NK-92 (cell line): ENCODE results near the gene ST7.

Experiments
- DNase-seq: peaks from one replicate; lab custom pipeline; 2025; ENCODE audit not compliant: unreplicated experiment; lab: John Stamatoyannopoulos, UW

The ST7 gene

GRCh38 chr7:117008118-117008885, 55.0 kb downstream of the ST7 start:
- no peak for DNase-seq

- no peak for DNase-seq
Observed at GRCh38 chr7:117008886-117009531, 55.7 kb downstream of the ST7 start.

GRCh38 chr7:117009705-117010361, 56.5 kb downstream of the ST7 start:
- DNase-seq: no peak

DNA sequence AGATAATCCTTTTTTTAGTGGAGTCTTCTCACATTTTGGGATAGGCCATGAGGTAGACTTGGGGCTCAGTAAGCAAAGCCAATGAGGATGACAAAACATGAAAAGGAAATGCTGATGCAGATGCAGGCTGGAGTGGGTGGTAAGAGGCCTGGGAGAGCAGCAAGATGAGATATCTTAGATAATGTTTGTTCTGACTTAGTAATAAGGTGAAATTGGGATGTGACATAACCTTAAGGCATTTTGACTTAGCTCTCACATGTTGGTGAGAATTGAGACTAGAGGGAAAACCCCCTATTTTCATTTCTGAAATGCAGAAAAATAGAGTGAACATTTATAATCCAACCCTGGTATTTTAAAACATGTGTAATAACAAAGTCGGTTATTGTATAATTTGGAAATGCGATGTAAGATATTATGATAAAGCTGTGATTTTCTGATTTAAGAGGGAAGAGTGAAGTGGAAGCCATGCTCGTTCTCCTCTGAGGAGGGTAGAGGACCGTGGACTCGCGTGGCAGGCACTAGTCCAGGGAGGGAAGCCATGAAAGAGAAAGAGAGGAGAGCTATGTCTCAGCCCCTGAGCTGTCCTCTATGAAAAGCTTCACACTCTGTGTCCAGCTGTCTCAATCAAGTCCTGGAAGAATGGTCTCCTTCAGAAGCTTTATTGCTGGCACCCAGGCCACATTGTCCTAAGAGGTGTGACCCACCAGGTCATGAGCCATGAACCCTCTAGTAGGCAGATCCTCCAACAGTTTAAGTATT, 57.3 kb downstream of the ST7 start:
- DNase-seq: no peak

- no peak for DNase-seq
Observed at GRCh38 chr7:117011419-117012260, 58.3 kb downstream of the ST7 start.

DNA sequence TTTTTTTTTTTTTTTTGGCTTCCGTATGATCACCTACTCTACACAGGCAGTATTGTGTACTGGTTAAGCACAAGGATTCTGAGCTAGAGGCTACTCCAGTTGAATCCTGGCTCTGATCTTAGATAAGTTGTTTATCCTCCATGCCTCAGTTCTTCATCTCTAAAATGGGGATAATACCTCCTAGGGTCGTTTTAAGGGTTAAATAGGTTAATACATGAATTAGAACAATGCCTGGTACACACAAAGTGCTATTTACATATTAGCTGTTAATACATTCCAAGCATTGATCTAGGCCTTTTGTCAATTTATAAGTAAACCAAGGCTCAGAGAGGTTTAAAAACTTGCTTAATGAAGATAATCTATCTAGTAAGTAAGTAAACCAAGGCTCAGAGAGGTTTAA, 59.0 kb downstream of the ST7 start:
- DNase-seq: no peak

DNA sequence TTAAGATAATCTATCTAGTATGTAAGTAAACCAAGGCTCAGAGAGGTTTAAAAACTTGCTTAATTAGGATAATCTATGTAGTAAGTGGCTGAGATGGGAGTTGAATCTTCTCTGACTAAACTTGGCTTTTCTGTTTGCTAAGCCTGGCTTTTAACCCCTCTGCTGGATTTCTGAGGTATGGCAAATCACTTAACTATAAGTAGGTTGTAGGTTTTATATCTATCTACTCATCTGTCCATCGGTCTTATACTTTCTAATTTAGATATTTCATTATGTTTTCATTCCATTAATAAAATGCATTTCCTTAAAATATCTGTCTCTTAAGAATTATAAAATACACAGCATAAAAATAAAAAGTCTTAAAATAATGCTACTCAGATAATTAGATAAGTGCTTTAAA, 59.4 kb downstream of the ST7 start:
- no peak for DNase-seq

GRCh38 chr7:117014099-117014656, 60.9 kb downstream of the ST7 start:
- no peak for DNase-seq

- DNase-seq: no peak
Observed at GRCh38 chr7:117014673-117015133, 61.4 kb downstream of the ST7 start.

DNA sequence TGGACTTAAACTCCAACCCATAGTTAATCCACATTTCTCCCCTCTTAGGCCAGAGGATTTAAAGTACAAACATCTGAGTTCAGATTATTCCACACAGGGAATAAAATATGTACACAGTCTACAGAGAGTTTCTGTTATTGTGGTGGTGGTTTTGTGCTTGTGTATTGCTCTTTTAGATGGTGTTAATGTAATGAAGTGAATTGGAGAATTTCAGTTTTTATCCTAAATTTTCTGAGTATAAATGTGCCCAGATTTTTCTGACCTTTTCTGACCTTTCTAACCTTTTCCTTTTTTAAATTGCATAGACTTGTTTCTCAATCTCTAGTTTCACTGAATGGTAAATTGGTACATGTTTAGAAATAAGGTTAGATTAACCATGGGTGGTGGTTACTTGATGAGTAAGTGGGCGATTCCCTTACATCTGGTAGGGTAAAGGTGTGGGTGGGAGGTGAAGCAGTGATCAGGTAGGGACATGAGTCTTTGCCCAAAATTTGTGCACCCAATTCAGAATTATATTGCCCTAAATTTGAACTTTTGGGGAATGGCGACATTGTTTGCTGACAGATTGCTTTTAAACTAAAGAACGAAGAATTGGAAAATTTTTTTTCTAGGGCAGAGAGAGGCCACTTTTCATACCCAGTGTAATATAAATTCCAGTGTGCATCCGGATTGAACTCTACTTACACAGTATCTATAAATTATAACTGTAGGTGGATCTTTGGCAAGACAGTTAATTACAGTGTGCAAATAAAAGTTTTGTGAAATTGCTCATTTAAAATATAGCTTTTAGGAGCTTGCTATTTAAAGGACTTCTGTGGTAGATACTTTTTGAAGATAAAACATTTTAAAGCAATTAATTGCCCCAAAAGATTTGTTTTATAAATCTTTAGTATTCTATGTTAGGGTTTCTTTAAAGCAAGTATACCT, 62.2 kb downstream of the ST7 start:
- no peak for DNase-seq

GRCh38 chr7:117017017-117017451, 63.7 kb downstream of the ST7 start:
- DNase-seq: no peak

- no peak for DNase-seq
Observed at GRCh38 chr7:117017702-117018266, 64.5 kb downstream of the ST7 start.

GRCh38 chr7:117018713-117019112, 65.4 kb downstream of the ST7 start:
- no peak for DNase-seq

DNA sequence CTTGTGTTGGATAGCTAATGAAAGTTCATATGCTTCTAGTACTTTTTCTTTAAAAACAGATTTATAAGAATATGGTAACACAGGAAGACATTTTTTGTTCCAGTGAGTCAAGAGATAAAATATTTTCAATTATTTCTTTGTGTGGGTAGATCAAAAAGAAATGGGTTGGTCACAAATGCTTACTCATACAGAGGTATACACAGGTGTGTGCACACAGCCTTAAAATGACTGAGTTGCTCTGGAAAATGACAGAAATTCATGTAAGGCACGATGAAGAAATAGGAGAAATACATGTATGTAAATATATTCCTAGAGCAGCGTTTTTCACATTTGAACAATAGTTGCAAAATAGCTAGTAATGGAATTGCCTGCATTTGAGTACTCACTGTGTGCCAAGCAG, 66.0 kb downstream of the ST7 start:
- no peak for DNase-seq

DNA sequence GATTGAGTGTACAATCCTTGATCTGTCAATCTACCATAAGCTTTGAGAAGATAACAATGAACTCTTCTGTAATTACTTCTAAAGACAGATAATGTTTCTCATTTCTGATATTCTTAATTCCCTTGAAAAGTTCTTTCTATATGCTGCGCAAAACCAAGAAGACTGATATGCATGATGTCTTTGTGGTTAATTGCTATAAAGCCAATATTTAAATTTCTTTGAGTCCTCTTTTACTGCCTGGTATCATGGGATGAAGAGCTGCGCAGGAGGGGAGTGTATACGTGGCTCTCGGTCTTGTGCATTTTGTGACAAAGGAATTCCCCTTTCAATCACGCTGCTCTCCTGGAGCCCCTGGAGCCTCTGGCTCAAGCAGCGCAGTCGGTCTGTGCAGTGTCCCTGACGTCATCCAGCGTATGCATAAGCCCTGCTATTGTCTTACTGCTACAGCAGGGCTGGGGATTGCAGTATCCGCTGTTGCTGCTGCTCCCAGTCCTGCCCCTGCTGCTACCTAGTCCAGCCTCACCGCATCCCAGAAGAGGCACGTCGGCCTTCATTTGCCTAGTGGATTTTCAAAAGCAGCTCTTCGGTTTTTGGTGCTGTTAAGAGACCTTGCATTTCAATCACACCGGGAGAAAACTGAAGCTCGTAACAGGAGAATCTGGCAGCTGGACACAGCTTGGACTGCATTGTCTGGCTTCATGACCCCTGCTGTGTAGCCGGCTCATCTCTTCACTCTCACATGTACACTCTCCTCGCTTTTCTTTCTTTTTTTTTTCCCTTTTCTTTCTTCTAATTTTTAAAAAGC, 66.7 kb downstream of the ST7 start:
- no peak for DNase-seq

GRCh38 chr7:117020591-117020973, 67.3 kb downstream of the ST7 start:
- DNase-seq: no peak

DNA sequence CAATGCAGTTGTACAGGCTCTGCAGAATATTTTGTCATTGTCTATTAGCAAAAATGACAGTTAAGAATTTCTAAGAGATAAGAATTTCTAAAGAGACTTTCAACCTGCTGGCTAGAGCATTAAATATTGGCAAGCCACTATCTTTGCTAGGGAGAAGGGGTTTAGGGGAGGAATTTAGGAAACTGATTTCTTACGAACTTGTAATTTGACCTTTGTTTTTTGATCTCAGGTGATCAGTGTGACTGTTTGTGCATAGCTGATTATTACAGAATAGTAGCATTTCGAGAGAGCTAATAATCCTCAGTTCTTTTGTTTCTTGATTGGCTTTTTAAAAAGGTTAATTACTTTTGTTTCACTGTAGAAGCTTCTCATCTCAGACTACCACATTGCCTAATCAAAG, 68.1 kb downstream of the ST7 start:
- DNase-seq: no peak

GRCh38 chr7:117021986-117022385, 68.7 kb downstream of the ST7 start:
- no peak for DNase-seq
